ENCODE results near the gene LINS1.

The LINS1 gene, protein sequence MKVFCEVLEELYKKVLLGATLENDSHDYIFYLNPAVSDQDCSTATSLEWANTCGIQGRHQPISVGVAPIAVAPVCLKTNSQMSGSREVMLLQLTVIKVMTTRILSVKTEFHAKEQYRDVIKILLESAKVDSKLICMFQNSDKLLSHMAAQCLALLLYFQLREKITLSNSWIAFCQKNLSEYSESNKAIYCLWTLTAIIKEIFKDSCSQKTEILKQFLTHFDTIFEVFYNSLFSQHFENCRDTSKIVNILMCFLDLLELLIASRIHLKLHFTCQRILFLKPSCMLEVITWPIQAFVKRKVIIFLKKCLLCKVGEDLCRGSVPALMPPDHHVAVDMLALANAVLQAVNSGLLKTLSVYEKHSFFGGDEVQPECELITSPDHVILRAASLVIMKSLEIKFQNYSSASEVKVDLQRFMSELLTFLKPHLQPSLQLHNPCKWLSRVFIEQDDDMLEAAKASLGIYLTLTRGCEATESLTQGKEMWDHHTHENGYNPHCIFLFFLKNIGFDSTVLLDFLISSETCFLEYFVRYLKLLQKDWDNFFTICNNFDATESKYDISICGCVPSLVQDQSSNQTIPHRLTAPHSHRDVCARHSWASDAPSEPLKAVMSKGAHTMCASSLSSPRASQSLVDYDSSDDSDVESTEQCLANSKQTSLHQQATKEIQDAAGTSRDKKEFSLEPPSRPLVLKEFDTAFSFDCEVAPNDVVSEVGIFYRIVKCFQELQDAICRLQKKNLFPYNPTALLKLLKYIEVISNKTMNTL

GRCh38 chr15:100602064-100602822 is at the start of gene LINS1, which contains the start of gene ASB7:
TSS of gene LINS1 (minus strand) at chr15:100602184. CDS start at chr15:100580842, 21,342 bp downstream.
TSS of gene ASB7 (plus strand) at chr15:100602589. CDS start at chr15:100612217, 9,628 bp downstream.
- DNase-seq (ENCODE audit: low spot score): peak; percentile 98

DNA sequence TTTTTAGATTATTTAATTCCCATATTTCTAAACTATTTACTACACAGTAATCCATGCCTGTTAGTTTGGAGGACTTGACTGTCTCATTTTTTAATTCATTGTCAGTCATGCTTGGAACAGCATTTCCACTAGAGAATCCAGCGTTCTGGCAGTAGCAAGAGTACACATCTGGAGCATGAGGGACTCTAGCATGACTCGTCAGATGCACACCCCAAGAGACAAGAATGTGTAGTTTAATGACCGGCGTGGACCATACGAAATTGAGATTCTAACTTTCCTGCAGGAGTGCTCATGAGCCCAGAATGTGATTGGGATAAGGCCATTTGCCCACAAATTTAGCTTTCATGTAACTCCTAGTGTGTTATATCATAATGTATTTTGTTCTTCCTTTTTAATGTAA is 49.3 kb upstream of the LINS1 start:
- peak; percentile 64 for DNase-seq (ENCODE audit: low spot score)

GRCh38 chr15:100650685-100651084 is 48.7 kb upstream of the LINS1 start:
- DNase-seq (ENCODE audit: low spot score): no peak

- no peak for DNase-seq (ENCODE audit: low spot score)
Observed at GRCh38 chr15:100648951-100649350, 47.0 kb upstream of the LINS1 start.

GRCh38 chr15:100645671-100646070 is 43.7 kb upstream of the LINS1 start:
- no peak for DNase-seq (ENCODE audit: low spot score)

DNA sequence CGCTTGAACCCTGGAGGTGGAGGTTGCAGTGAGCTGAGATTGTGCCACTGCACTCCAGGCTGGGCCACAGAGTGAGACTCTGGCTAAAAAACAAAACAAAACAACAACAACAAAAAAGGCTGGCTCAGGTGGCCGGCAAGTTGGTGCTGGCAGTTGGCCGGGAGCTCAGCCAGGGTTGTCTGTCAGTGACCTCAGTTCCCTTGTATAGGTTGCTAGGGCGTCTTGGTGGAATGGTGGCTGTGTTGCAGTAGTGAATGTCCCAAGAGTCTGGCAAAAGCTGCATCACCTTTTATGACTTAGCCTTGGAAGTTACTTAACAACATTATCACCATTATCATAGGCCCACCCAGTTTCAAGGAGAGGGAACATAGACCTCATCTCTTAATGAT is 41.0 kb upstream of the LINS1 start:
- no peak for DNase-seq (ENCODE audit: low spot score)

DNA sequence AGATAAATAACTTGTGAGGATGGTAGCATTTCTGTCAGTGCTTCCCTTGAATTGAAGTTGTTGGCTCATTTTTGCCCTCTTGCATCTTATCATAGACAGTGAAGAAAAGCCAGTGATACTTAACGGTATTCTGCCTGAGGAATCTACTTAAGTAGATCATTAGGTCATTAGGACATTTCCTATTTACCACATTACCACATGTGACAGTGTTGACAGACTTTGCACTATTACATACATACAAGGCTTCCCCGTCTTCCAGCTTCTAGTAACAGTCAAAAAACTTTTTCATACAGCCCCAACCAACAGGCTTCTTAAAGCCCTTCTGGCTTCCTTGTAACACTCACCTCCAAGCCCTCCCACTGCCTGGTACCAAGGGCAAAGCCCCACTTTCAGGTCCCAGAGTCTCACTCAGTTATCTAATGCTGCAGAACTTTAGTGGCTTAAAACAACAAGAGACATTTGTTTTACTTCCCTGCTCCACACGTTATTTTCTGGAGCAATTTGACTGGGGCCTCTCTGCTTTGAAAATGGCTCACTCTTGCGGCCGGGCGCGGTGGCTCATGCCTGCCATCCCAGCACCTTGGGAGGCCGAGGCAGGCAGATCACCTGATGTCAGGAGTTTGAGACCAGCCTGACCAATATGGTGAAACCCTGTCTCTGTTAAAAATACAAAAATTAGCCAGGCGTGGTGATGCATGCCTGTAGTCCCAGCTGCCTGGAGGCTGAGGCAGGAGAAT is 40.4 kb upstream of the LINS1 start:
- DNase-seq (ENCODE audit: low spot score): no peak

DNA sequence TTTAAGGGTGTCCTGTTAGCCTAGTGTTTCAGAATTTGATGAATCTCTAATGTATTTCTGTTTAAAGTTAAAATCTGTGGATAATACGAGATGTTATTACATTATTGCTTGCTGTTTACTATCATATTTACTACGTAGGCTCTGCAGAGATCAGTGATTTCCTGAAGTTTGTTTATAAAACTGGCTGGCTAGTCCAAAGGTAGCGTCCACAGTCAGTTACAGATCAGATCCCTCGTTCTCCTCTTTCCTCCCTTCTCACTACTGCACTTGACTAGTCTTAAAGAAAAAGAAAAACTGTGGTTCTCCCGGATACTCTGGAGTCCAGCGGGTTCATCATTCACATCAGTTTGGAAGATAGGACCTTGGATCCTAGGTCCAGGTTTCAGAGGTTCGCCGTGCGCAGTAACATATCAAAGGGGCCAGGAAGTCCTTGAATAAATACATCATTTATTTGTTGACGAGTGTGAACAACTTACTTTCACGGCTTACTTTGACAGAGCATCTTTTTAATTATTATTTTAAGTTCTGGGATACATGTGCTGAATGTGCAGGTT is 36.3 kb upstream of the LINS1 start:
- no peak for DNase-seq (ENCODE audit: low spot score)

GRCh38 chr15:100635406-100636071 is 33.6 kb upstream of the LINS1 start:
- DNase-seq (ENCODE audit: low spot score): no peak

DNA sequence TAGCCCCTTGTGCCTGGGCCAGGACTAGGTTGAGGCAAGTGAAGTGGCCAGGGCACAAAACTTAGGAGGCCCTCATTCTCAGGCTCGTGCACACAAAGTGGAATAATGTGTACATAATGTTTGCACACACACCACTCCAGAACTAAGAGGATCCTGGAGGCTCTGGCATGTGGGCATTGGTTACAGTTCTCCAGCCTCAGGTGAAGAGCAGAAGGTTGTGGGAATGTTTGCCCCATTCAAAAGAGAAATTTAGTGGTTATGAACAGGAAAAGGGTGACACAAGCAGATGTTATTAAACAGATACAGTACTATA is 31.7 kb upstream of the LINS1 start:
- DNase-seq (ENCODE audit: low spot score): no peak

DNA sequence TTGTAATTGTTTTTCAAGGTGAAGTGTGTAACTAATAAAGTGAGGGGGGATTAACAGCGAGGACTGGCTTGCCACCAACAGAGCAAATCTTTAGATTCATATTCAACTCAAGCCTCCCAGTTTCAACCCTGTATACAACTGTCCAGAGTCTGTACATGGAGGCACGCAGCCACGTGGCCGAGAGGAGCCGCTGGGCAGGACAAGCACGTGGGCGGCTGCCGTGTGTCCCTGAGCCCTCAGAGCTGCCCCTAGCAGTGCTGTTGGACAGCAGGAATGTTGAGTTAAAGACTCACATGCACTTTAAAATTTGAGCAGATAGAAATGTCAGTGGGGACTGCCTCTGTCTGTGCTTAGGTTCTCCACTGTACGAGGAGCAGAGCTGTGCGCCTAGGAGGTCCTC is 29.8 kb upstream of the LINS1 start:
- no peak for DNase-seq (ENCODE audit: low spot score)

GRCh38 chr15:100628746-100629145 is 26.8 kb upstream of the LINS1 start:
- peak; percentile 63 for DNase-seq (ENCODE audit: low spot score)

GRCh38 chr15:100627789-100628395 is 25.9 kb upstream of the LINS1 start:
- peak; percentile 67 for DNase-seq (ENCODE audit: low spot score)

GRCh38 chr15:100623301-100623700 is 21.3 kb upstream of the LINS1 start:
- no peak for DNase-seq (ENCODE audit: low spot score)

- DNase-seq (ENCODE audit: low spot score): no peak
Observed at GRCh38 chr15:100616700-100617099, 14.7 kb upstream of the LINS1 start.

DNA sequence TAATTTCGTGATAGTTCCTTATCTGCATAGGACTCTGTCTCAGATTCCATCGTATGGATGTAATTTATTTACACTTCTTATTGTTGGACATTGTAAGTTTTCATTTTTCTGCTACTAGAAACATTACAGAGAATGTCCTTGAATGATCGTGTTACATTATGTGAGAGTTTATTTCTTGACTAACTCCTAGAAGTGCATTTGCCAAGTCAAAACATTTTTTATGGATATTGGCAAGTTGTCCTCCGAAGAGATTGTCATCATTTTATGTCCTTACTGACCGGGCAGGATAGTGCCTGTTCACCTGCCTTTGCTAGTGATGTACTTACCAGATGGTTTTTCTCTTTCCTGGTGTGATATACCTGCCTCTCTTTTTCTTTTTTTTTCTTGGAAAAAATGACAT is 13.8 kb upstream of the LINS1 start:
- no peak for DNase-seq (ENCODE audit: low spot score)

GRCh38 chr15:100614918-100615317 is 12.9 kb upstream of the LINS1 start:
- no peak for DNase-seq (ENCODE audit: low spot score)

GRCh38 chr15:100614336-100614735 is 12.4 kb upstream of the LINS1 start:
- no peak for DNase-seq (ENCODE audit: low spot score)

GRCh38 chr15:100613208-100613607 is 11.2 kb upstream of the LINS1 start:
- no peak for DNase-seq (ENCODE audit: low spot score)

DNA sequence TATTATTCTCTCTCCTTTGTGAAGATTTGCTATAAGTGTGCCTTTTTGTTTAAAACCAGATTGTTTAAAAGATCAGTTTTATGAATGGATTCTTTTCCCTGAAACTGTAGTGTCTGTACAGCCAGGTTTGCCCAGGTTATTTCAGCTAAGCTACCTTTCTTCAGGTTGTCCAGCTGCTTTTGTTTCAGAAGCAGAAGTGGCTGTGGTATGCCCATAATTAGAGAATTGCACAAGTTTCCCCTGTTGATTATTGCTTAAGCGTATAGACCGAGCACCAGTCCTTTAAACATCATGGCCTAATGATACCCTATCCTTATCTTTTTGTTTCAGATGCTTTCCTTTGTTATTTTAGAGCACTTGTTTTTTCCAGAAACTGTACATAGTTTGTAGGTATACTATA is 10.6 kb upstream of the LINS1 start:
- DNase-seq (ENCODE audit: low spot score): no peak
